Upper lobe of left lung (tissue), 6 donors: ENCODE data around the gene KRT23. TPM values are rescaled to one million over a fixed set of nuclear protein-coding genes. Genes with fewer than 3 reads are reported as not detected.

Experiments used
- total RNA-seq, 6 donors: library from RNA; depleted of rRNA in 4 of 6; stranded (reverse); fragments of >200 nt in 4 of 6; gene quantifications; one replicate each; pipeline versions ENCODE4 v1.1.0 to v1.2.1, GENCODE V29; 2016 to 2021
- donor health status: DM: no; HTN: no; CAD: no; lungs with moderate emphysema.
- donor health status: DM: no; HTN: yes; CAD: no; lungs with severe emphysema.

The KRT23 gene
- total RNA-seq, 6 donors from 2014 or later, result 0.49 to 10.7 (median 3.1) TPM

Other genes starting within 250 kb of the KRT23 start
- not detected for gene KRT24, start 233.9 kb downstream of the KRT23 start, total RNA-seq
- gene KRT25, start 182.3 kb downstream of the KRT23 start, total RNA-seq, result not detected
- gene KRT26, start 165.4 kb downstream of the KRT23 start, total RNA-seq, result not detected
- 1 to 10 TPM in 1 of 6 donors, under 1 TPM in 3, not detected in 2; 0.24 to 1.4 (median 0.65) TPM for gene KRT27, start 155.1 kb downstream of the KRT23 start, total RNA-seq
- not detected for gene KRT28, start 137.7 kb downstream of the KRT23 start, total RNA-seq
- 10 to 100 TPM in 4 of 6 donors, 1 to 10 TPM in 2; 4.2 to 35.0 (median 13.5) TPM for gene KRT10, start 115.0 kb downstream of the KRT23 start, total RNA-seq
- gene KRT12, start 70.4 kb downstream of the KRT23 start, total RNA-seq, result not detected
- gene KRT20, start 52.4 kb downstream of the KRT23 start, total RNA-seq, result under 1 TPM in 2 of 6 donors, not detected in 4; 0.31 to 0.37 TPM
- gene KRT39, start 29.3 kb upstream of the KRT23 start, total RNA-seq, result not detected
- gene KRT40, start 46.7 kb upstream of the KRT23 start, total RNA-seq, result under 1 TPM in 1 of 6 donors, not detected in 5; 0.24 TPM
- gene KRTAP3-3, start 56.5 kb upstream of the KRT23 start, total RNA-seq, result not detected
- gene KRTAP3-2, start 62.3 kb upstream of the KRT23 start, total RNA-seq, result not detected
- gene KRTAP3-1, start 71.5 kb upstream of the KRT23 start, total RNA-seq, result not detected
- gene KRTAP1-5, start 89.6 kb upstream of the KRT23 start, total RNA-seq, result not detected
- not detected for gene KRTAP1-4, start 92.5 kb upstream of the KRT23 start, total RNA-seq
- gene KRTAP1-3, start 97.2 kb upstream of the KRT23 start, total RNA-seq, result not detected
- gene KRTAP1-1, start 103.8 kb upstream of the KRT23 start, total RNA-seq, result not detected
- gene KRTAP2-1, start 109.7 kb upstream of the KRT23 start, total RNA-seq, result not detected
- not detected for gene KRTAP2-2, start 117.6 kb upstream of the KRT23 start, total RNA-seq
- not detected for gene KRTAP2-3, start 122.5 kb upstream of the KRT23 start, total RNA-seq
- not detected for gene KRTAP2-4, start 128.2 kb upstream of the KRT23 start, total RNA-seq
- gene KRTAP4-7, start 146.5 kb upstream of the KRT23 start, total RNA-seq, result not detected
- not detected for gene KRTAP4-8, start 160.5 kb upstream of the KRT23 start, total RNA-seq
- not detected for gene KRTAP4-16, start 164.6 kb upstream of the KRT23 start, total RNA-seq
- not detected for gene KRTAP4-9, start 167.7 kb upstream of the KRT23 start, total RNA-seq
- gene KRTAP4-11, start 180.7 kb upstream of the KRT23 start, total RNA-seq, result not detected
- gene KRTAP4-12, start 186.5 kb upstream of the KRT23 start, total RNA-seq, result not detected
- gene KRTAP4-6, start 202.9 kb upstream of the KRT23 start, total RNA-seq, result not detected
- gene KRTAP4-5, start 212.2 kb upstream of the KRT23 start, total RNA-seq, result not detected
- gene KRTAP4-4, start 223.1 kb upstream of the KRT23 start, total RNA-seq, result not detected
- not detected for gene KRTAP4-3, start 230.6 kb upstream of the KRT23 start, total RNA-seq
- gene KRTAP4-2, start 240.6 kb upstream of the KRT23 start, total RNA-seq, result not detected
- not detected for gene KRTAP4-1, start 247.3 kb upstream of the KRT23 start, total RNA-seq